ENCODE measurements around the gene NME2. TPM values are rescaled to one million over a fixed set of nuclear protein-coding genes. Genes with fewer than 3 reads are reported as not detected.

The NME2 gene
- total and polyA plus RNA-seq, 4 donors: 90.2 to 777 (median 658) TPM

GRCh38 chr17:51189628-51190027 lies 23.4 kb downstream of the NME2 start:
- peak overlapping the region in 1 of 2 donors; percentile 20 for H3K9ac ChIP-seq (ENCODE audit: insufficient read depth in 1 of 2, low read length in 2 of 2)
- no peak for ATAC-seq (ENCODE audit: insufficient read depth, low FRiP score)
- WGBS, 2 donors: 58 to 89% methylated on average over 1 of the region's 1 CpG
- no peaks in the 10 kb centered on the region for H3K9me3 ChIP-seq (ENCODE audit: control insufficient read depth in 4 of 4, insufficient read depth in 3 of 4, low read length in 3 of 4)
- DNase-seq: no peak
- no peak overlapping the region for H3K4me3 ChIP-seq
- H3K4me1 ChIP-seq (ENCODE audit: control insufficient read depth in 5 of 5, insufficient read depth in 5 of 5, low read length in 5 of 5): peaks cover 0 to 7% (median 0%) of the 10 kb centered on the region in 5 donors
- H3K27me3 ChIP-seq (ENCODE audit: control insufficient read depth in 3 of 3, insufficient read depth in 3 of 3, low read length in 2 of 3): no peaks in the 10 kb centered on the region
- H3K27ac ChIP-seq (ENCODE audit: low read depth in 1 of 2, low read length in 1 of 2): no peak overlapping the region
- H3K36me3 ChIP-seq (ENCODE audit: control insufficient read depth in 4 of 4, insufficient read depth in 4 of 4, low read length in 4 of 4): peaks cover 9 to 43% (median 20%) of the 10 kb centered on the region in 4 donors
- TF ChIP-seq CTCF (IDR thresholded peaks at IDR 0.05; ENCODE audit: control extremely low read depth, extremely low read depth): no peak

GRCh38 chr17:51191895-51192294 lies 25.7 kb downstream of the NME2 start:
- Histone ChIP-seq H3K27me3 (ENCODE audit: control insufficient read depth in 3 of 3, insufficient read depth in 3 of 3, low read length in 2 of 3) (no peaks in the 10 kb centered on the region), H3K4me1 (ENCODE audit: control insufficient read depth in 5 of 5, insufficient read depth in 5 of 5, low read length in 5 of 5) (peaks cover 0 to 7% (median 3%) of the 10 kb centered on the region in 5 donors), H3K9ac (ENCODE audit: insufficient read depth in 1 of 2, low read length in 2 of 2) (no peak overlapping the region), H3K9me3 (ENCODE audit: control insufficient read depth in 4 of 4, insufficient read depth in 3 of 4, low read length in 3 of 4) (peaks cover 0 to 1% (median 0%) of the 10 kb centered on the region in 4 donors), H3K36me3 (ENCODE audit: control insufficient read depth in 4 of 4, insufficient read depth in 4 of 4, low read length in 4 of 4) (peaks cover 7 to 42% (median 20%) of the 10 kb centered on the region in 4 donors), H3K27ac (ENCODE audit: low read depth in 1 of 2, low read length in 1 of 2) (no peak overlapping the region), H3K4me3 (no peak overlapping the region)
- DNase-seq (no peak), ATAC-seq (ENCODE audit: insufficient read depth, low FRiP score) (no peak)
- WGBS, 2 donors: 91 to 94% methylated on average over 2 of the region's 2 CpGs
- no peak for TF ChIP-seq CTCF (IDR thresholded peaks at IDR 0.05; ENCODE audit: control extremely low read depth, extremely low read depth)

GRCh38 chr17:51197754-51198153 lies 31.5 kb downstream of the NME2 start:
- no peak for TF ChIP-seq CTCF (IDR thresholded peaks at IDR 0.05; ENCODE audit: control extremely low read depth, extremely low read depth)
- no peak overlapping the region for H3K4me3 ChIP-seq
- no peak overlapping the region for H3K27ac ChIP-seq (ENCODE audit: low read depth in 1 of 2, low read length in 1 of 2)
- H3K4me1 ChIP-seq (ENCODE audit: control insufficient read depth in 5 of 5, insufficient read depth in 5 of 5, low read length in 5 of 5): peaks cover 0 to 7% (median 3%) of the 10 kb centered on the region in 5 donors
- no peaks in the 10 kb centered on the region for H3K27me3 ChIP-seq (ENCODE audit: control insufficient read depth in 3 of 3, insufficient read depth in 3 of 3, low read length in 2 of 3)
- peaks cover 0 to 1% (median 0%) of the 10 kb centered on the region in 4 donors for H3K9me3 ChIP-seq (ENCODE audit: control insufficient read depth in 4 of 4, insufficient read depth in 3 of 4, low read length in 3 of 4)
- DNase-seq: no peak
- peaks cover 19 to 52% (median 28%) of the 10 kb centered on the region in 4 donors for H3K36me3 ChIP-seq (ENCODE audit: control insufficient read depth in 4 of 4, insufficient read depth in 4 of 4, low read length in 4 of 4)
- 94 to 99% methylated on average over 4 of the region's 4 CpGs for whole genome bisulfite sequencing, 2 donors
- no peak overlapping the region for H3K9ac ChIP-seq (ENCODE audit: insufficient read depth in 1 of 2, low read length in 2 of 2)
- ATAC-seq (ENCODE audit: insufficient read depth, low FRiP score): no peak

- H3K4me3 ChIP-seq: no peak overlapping the region
- 82% methylated on average over 6 of the region's 6 CpGs for WGBS, 2 donors
- H3K36me3 ChIP-seq (ENCODE audit: control insufficient read depth in 4 of 4, insufficient read depth in 4 of 4, low read length in 4 of 4): peaks cover 16 to 55% (median 29%) of the 10 kb centered on the region in 4 donors
- peaks cover 0 to 1% (median 0%) of the 10 kb centered on the region in 4 donors for H3K9me3 ChIP-seq (ENCODE audit: control insufficient read depth in 4 of 4, insufficient read depth in 3 of 4, low read length in 3 of 4)
- no peak for DNase-seq
- no peaks in the 10 kb centered on the region for H3K27me3 ChIP-seq (ENCODE audit: control insufficient read depth in 3 of 3, insufficient read depth in 3 of 3, low read length in 2 of 3)
- ATAC-seq (ENCODE audit: insufficient read depth, low FRiP score): no peak
- H3K4me1 ChIP-seq (ENCODE audit: control insufficient read depth in 5 of 5, insufficient read depth in 5 of 5, low read length in 5 of 5): peaks cover 0 to 7% (median 2%) of the 10 kb centered on the region in 5 donors
- no peak for TF ChIP-seq CTCF (IDR thresholded peaks at IDR 0.05; ENCODE audit: control extremely low read depth, extremely low read depth)
- no peak overlapping the region for H3K9ac ChIP-seq (ENCODE audit: insufficient read depth in 1 of 2, low read length in 2 of 2)
- no peak overlapping the region for H3K27ac ChIP-seq (ENCODE audit: low read depth in 1 of 2, low read length in 1 of 2)
Measured at GRCh38 chr17:51200295-51200694, 34.1 kb downstream of the NME2 start.
